NK-92 (cell line): ENCODE measurements around the gene STXBP2.

Source experiments
- DNase-seq: peaks from one replicate; lab custom pipeline; 2025; ENCODE audit not compliant: unreplicated experiment; lab: John Stamatoyannopoulos, UW

STXBP2 gene

GRCh38 chr19:7612282-7613274 is 24.3 kb upstream of the STXBP2 start:
- no peak for DNase-seq

DNA sequence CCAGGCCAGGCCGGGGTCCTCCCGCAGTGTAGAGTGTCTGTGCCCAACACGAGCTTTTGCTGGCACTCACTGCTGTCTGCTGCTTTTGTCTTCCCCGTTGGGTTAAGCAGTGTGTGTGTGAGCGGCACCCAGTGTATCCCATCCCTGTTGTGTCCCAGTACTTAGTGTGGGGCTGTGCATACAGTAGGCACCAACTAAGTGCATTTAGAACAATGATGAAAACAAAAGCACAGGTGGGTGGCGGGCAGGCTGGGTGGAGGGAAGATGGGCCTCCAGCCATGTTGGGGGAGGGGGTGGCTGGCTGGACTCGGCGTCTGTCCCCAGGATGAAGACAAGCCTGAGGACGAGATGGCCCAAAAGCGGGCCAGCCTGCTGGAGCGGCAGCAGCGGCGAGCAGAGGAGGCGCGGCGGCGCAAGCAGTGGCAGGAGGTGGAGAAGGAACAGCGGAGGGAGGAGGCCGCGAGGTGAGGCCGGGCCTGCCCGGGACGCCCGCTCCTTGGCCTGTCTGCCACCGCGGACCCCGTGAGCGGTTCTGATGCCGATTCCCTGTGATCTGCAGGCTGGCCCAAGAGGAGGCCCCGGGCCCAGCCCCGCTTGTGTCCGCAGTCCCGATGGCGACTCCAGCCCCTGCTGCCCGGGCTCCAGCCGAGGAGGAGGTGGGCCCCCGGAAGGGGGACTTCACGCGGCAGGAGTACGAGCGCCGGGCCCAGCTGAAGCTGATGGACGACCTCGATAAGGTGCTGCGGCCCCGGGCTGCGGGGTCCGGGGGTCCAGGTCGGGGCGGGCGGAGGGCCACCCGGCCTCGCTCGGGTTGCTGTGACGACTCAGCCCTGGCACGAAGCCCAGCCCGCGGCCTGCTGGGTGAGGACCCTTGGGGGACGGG is 21.8 kb upstream of the STXBP2 start:
- DNase-seq = no peak

- no peak for DNase-seq
These were observed 19.7 kb upstream of the STXBP2 start for GRCh38 chr19:7617172-7617571.

DNA sequence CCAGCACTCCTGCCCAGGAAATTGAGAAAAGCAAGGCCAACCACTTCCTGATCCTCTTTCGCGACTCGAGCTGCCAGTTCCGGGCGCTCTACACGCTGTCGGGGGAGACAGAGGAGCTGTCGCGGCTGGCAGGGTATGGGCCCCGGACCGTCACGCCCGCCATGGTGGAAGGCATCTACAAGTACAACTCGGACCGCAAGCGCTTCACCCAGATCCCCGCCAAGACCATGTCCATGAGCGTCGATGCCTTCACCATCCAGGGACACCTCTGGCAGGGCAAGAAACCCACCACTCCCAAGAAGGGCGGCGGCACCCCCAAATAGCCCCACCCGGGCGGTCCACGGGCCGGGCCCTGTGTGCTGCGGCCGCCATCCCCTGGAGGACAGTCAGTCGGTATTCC is 19.2 kb upstream of the STXBP2 start:
- DNase-seq = no peak

DNA sequence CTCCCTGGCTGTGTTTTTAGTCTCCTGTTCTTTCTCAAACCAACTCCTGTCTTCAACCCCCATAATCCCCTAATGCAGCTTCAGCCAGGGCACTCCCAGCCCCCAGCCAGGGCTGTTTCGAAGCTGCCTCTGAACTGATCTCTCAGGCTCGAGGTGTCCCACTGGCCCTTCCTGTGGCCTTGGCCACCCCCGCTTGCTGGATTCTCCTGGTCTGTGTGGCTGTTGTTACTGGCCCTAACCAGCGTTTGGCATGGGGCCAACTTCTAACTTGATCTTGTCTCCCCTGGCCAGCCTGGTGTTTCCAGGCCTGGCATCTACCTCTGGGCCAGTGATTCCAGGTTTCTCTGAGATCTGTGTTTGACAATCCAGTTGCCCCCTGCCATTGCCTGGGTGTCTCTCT is 18.6 kb upstream of the STXBP2 start:
- DNase-seq = no peak

GRCh38 chr19:7618771-7619510 is 18.0 kb upstream of the STXBP2 start:
- no peak for DNase-seq

- DNase-seq = no peak
These were observed 17.1 kb upstream of the STXBP2 start for GRCh38 chr19:7619671-7620441.

- no peak for DNase-seq
These were observed 16.2 kb upstream of the STXBP2 start for GRCh38 chr19:7620442-7621412.

GRCh38 chr19:7622933-7623685 is 13.8 kb upstream of the STXBP2 start:
- DNase-seq = no peak

DNA sequence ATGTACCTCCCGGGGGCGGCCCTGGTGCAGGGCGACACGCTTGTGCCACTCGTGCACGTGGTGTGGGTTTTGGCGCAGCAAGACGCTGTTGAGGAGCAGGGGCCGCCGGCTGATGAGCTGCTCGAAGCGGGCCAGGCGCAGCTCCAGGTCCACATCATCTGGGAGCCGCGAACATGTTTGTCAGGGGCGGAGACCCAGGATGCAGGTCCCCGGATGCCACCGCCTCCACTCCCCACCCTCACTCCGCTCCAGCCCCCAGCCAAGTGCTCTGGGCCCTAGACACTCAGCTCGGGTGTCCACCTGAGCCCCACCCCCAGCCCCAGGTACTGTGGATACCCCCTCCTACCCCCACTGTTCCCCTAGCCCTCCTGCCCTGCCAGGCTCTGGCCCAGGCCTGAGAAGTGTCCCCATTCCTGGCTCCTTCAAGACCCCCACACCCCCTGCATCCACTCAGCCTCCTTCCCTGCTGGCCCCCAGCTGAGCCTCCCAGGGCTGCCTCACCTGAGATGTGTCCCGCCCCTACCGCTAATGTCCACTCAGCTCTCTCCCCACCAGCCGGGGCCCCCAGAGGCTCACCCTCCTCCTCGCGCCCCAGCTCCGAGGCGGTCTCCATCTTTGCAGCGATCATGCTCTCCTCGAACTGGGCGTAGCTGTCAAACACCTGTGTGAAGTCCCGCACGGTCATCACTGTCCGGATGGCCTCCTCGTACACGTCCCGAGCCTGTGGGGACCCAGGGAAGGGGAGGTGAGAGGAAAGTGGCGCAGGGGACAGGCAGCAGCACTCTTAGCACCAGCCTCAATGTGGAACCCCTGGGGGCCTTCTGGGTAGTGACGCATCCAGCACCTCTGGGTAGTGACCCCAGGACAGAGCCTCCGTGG is 12.9 kb upstream of the STXBP2 start:
- DNase-seq = no peak

DNA sequence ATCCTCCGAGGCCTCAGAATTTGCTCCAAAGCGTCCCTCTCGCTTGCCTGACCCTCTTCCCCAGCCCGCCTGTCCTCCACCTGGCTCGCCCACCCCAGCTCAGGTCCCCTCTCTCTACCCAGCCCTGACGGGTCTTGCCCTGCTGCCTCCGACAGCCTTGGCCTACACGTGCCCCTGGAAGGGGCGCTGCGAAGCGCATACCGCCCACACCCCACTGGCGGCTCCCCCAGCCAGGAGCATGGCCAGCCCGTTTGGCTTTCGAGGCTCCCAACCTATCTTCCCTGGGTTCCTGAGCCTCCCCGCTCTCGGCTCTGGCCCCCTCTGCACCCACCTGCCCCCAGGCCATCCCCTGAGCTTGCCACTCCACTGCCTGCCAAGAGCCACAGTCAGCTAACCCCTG is 12.1 kb upstream of the STXBP2 start:
- no peak for DNase-seq

GRCh38 chr19:7625763-7626372 is 11.0 kb upstream of the STXBP2 start:
- DNase-seq = no peak

DNA sequence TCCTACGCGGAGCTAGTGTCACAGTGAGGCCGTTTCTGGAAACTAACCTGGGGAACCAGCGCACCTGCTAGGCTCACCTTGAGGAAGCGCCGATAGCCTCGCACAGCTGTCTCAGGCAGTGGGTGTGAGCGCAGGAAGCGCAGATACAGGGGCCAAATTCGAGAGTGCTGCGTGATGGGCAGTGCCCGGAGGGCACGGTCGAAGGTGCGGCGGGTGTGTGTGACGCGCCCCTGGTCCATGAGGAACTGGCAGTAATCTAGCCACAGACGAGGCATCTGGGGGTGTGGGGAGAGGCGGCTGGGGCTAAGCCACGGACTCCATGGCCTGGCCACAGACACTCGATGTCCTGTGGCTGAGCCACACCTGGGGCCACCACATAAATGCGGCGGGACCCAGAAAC is 9.7 kb upstream of the STXBP2 start:
- no peak for DNase-seq

GRCh38 chr19:7628589-7629311 is 8.2 kb upstream of the STXBP2 start:
- DNase-seq = no peak

- peak; percentile 60 for DNase-seq
These were observed 7.4 kb upstream of the STXBP2 start, which contains the start of the genes PET100 and XAB2 for GRCh38 chr19:7629347-7630054. PET100 (plus strand) TSS chr19:7629793; CDS start chr19:7629834, 41 bp downstream. XAB2 (minus strand) TSS chr19:7629545; CDS start chr19:7629527, 18 bp downstream.

DNA sequence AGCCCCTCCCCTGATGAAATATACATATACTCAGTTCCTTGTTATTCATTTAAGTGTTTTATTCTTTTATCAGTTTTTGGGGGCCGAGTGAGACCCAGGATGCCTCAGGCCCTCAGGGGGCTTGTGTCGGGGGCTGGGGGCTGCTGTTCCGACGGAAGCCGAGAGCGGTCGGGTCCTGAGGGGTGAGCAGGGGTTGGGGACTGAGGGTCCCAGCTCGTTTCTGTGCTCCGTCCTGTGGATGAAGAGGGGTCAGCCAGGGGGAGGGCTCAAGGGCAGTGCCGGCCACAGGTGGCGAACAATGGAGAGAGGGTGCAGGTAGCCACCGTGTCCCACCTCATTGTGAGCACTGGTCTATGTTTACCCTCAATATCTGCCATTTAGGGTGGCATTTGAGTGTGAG is 5.3 kb upstream of the STXBP2 start:
- DNase-seq = no peak
